ENCODE results near the gene TSPAN17.

Gene TSPAN17

GRCh38 chr5:176638437-176638836 is 8.8 kb upstream of the TSPAN17 start:
- DNase-seq, result no peak
- H3K36me3 ChIP-seq, result no peaks in the 10 kb centered on the region
- H3K27ac ChIP-seq, result no peak overlapping the region
- TF ChIP-seq CTCF (IDR thresholded peaks at IDR 0.05), result no peak
- intact Hi-C loops (cut with DNase I; ENCODE audit: low total_unique reads), result no loop called here
- no peak overlapping the region for H3K4me3 ChIP-seq
- H3K9me3 ChIP-seq, result no peaks in the 10 kb centered on the region
- H3K27me3 ChIP-seq, result peaks cover 0 to 6% of the 10 kb centered on the region in 2 donors
- peaks cover 0 to 6% (median 0%) of the 10 kb centered on the region in 4 donors for H3K4me1 ChIP-seq

- peaks cover 0 to 6% (median 0%) of the 10 kb centered on the region in 4 donors for H3K4me1 ChIP-seq
- no peak overlapping the region for H3K4me3 ChIP-seq
- no peak overlapping the region for H3K27ac ChIP-seq
- H3K36me3 ChIP-seq, result no peaks in the 10 kb centered on the region
- H3K9me3 ChIP-seq, result no peaks in the 10 kb centered on the region
- DNase-seq, result no peak
- H3K27me3 ChIP-seq, result no peaks in the 10 kb centered on the region
- no peak for TF ChIP-seq CTCF (IDR thresholded peaks at IDR 0.05)
- intact Hi-C loops (cut with DNase I; ENCODE audit: low total_unique reads), result no loop called here
Measured at GRCh38 chr5:176639208-176639607, 8.1 kb upstream of the TSPAN17 start.

GRCh38 chr5:176639981-176640380 is 7.3 kb upstream of the TSPAN17 start:
- DNase-seq, result peak; percentile 43 to 81
- Histone ChIP-seq H3K9me3 (no peaks in the 10 kb centered on the region), H3K4me1 (peaks cover 0 to 6% (median 0%) of the 10 kb centered on the region in 4 donors), H3K36me3 (no peaks in the 10 kb centered on the region), H3K27ac (no peak overlapping the region), H3K27me3 (no peaks in the 10 kb centered on the region), H3K4me3 (no peak overlapping the region)
- TF ChIP-seq CTCF (IDR thresholded peaks at IDR 0.05), result no peak
- intact Hi-C loops (cut with DNase I; ENCODE audit: low total_unique reads), result loop anchor here (10.0 kb wide), 1 partner anchor 225 kb away; the partner anchor contains the start of gene CLTB

GRCh38 chr5:176640616-176641015 is 6.7 kb upstream of the TSPAN17 start:
- Histone ChIP-seq H3K36me3 (no peaks in the 10 kb centered on the region), H3K4me1 (peaks cover 0 to 6% (median 0%) of the 10 kb centered on the region in 4 donors), H3K27ac (no peak overlapping the region), H3K9me3 (no peaks in the 10 kb centered on the region), H3K27me3 (no peaks in the 10 kb centered on the region), H3K4me3 (no peak overlapping the region)
- TF ChIP-seq CTCF (IDR thresholded peaks at IDR 0.05), result no peak
- DNase-seq, result no peak
- intact Hi-C loops (cut with DNase I; ENCODE audit: low total_unique reads), result loop anchor here (10.0 kb wide), 1 partner anchor 226 kb away; the partner anchor contains the start of gene CLTB

GRCh38 chr5:176642675-176643490 is 4.4 kb upstream of the TSPAN17 start:
- Histone ChIP-seq H3K27ac (no peak overlapping the region), H3K4me3 (no peak overlapping the region), H3K9me3 (no peaks in the 10 kb centered on the region), H3K36me3 (no peaks in the 10 kb centered on the region), H3K4me1 (peaks cover 0 to 14% (median 9%) of the 10 kb centered on the region in 4 donors), H3K27me3 (no peaks in the 10 kb centered on the region)
- intact Hi-C loops (cut with DNase I; ENCODE audit: low total_unique reads), result loop anchor here (10.0 kb wide), 1 partner anchor 228 kb away; the partner anchor contains the start of gene CLTB
- TF ChIP-seq CTCF (IDR thresholded peaks at IDR 0.05), result no peak
- no peak for DNase-seq

Data from tibial artery (tissue), 4 donors.